Endothelial cell of umbilical vein (primary cell): Measurements from ENCODE around the gene MCRIP2. TPM values are rescaled to one million over a fixed set of nuclear protein-coding genes. Genes with fewer than 3 reads are reported as not detected.

Experiments used
- BruUV-seq: library from RNA; stranded (reverse); fragments of 400-500 nt; replicated peaks from 2 replicates; lab custom pipeline; 2021; lab: Mats Ljungman, UMichigan
- CTCF ChIA-PET: fragments of 300-600, 350-600 bp; sonication (Branson Sonifier 250); formaldehyde crosslinking; loops from one replicate; lab custom pipeline; 2021; ENCODE audit warnings: antibody characterized with exemption, inconsistent platforms; lab: Charles Lee
- POLR2A ChIA-PET: fragments of 300-600, 350-600 bp; sonication (Branson Sonifier 250); formaldehyde crosslinking; loops from one replicate; lab custom pipeline; 2021; ENCODE audit warnings: antibody characterized with exemption, inconsistent platforms; lab: Charles Lee
- DNase-seq: peaks from one replicate; pipeline ENCODE4 v3.0.0-alpha.2; 2011; ENCODE audit warnings: low read depth, low spot score
- FAIRE-seq: peaks from 2 replicates; lab custom pipeline; 2011; peaks lifted over from hg19 to GRCh38; lab: Jason Lieb, UNC
- H2AFZ ChIP-seq: 2 replicates; pipeline ENCODE4 v1.6.0; 2012; ENCODE audit warnings: low read depth, low read length, control low read depth, inconsistent platforms
- H3K27ac ChIP-seq: 2 replicates; pipeline ENCODE4 v1.5.1; 2011; ENCODE audit warnings: low read depth, mild to moderate bottlenecking, control low read depth, low read length, moderate library complexity; ENCODE audit not compliant: insufficient read depth
- H3K27me3 ChIP-seq, 2 experiments: 2 replicates each; pipeline versions ENCODE4 v1.6.0 to v1.6.1; 2011; ENCODE audit warnings: low read length in 2 of 2, mixed read lengths in 1 of 2; ENCODE audit not compliant: control insufficient read depth in 2 of 2, insufficient read depth in 2 of 2
- H3K36me3 ChIP-seq, 2 experiments: 2 replicates in 1 of 2; 3 replicates in 1 of 2; pipeline ENCODE4 v1.5.1; 2011; ENCODE audit warnings: low read length in 2 of 2, mild to moderate bottlenecking in 1 of 2, moderate library complexity in 1 of 2; ENCODE audit not compliant: control insufficient read depth in 2 of 2, insufficient read depth in 2 of 2; ENCODE audit errors: extremely low read depth in 1 of 2
- H3K4me1 ChIP-seq: 3 replicates; pipeline ENCODE4 v1.5.1; 2011; ENCODE audit warnings: mild to moderate bottlenecking, low read length; ENCODE audit not compliant: control insufficient read depth, insufficient read depth; ENCODE audit errors: extremely low read depth
- H3K4me2 ChIP-seq: 2 replicates; pipeline ENCODE4 v1.6.1; 2011; ENCODE audit warnings: low read length, control low read depth, mixed read lengths; ENCODE audit not compliant: insufficient read depth
- H3K4me3 ChIP-seq, 3 experiments: fragments of 200-600 bp in 1 of 3; sonication (generic), shearing (Covaris generic) in 1 of 3; replicated peaks in 1 of 3; 2 replicates each; pipeline ENCODE4 v1.5.1; 2011 to 2016; ENCODE audit warnings: control low read depth in 3 of 3, low read length in 3 of 3, mild to moderate bottlenecking in 2 of 3, inconsistent platforms in 1 of 3, low read depth in 1 of 3, moderate library complexity in 1 of 3; ENCODE audit not compliant: insufficient read depth in 1 of 3
- H3K79me2 ChIP-seq: 2 replicates; pipeline ENCODE4 v1.6.0; 2012; ENCODE audit warnings: low read length, inconsistent platforms; ENCODE audit not compliant: control insufficient read depth, insufficient read depth
- H3K9ac ChIP-seq: replicated peaks from 2 replicates; pipeline ENCODE3; 2011; ENCODE audit warnings: low read length, control low read depth; ENCODE audit not compliant: insufficient read depth; ENCODE audit errors: extremely low read depth
- H3K9me1 ChIP-seq: replicated peaks from 3 replicates; pipeline ENCODE4 v1.6.0; 2011; ENCODE audit warnings: mild to moderate bottlenecking, low read length; ENCODE audit not compliant: control insufficient read depth, insufficient read depth; ENCODE audit errors: extremely low read depth
- H3K9me3 ChIP-seq: replicated peaks from 2 replicates; pipeline ENCODE4 v1.5.1; 2012; ENCODE audit warnings: low read length, inconsistent platforms; ENCODE audit not compliant: control insufficient read depth, insufficient read depth
- H4K20me1 ChIP-seq: replicated peaks from 2 replicates; pipeline ENCODE3; 2011; ENCODE audit warnings: mild to moderate bottlenecking, low read length; ENCODE audit not compliant: control insufficient read depth, insufficient read depth; ENCODE audit errors: extremely low read depth
- CTCF ChIP-seq, 2 donors: IDR thresholded peaks; 1 replicate in 1 of 2; 2 replicates in 1 of 2; pipeline ENCODE4 v1.5.1; 2011; ENCODE audit warnings: low read length in 2 of 2, mild to moderate bottlenecking in 2 of 2, moderate library complexity in 2 of 2, control low read depth in 1 of 2, inconsistent platforms in 1 of 2, low read depth in 1 of 2; ENCODE audit not compliant: insufficient read depth in 1 of 2; ENCODE audit errors: extremely low read depth in 1 of 2
- GATA2 ChIP-seq: IDR thresholded peaks from 2 replicates; pipeline ENCODE4 v1.7.0; 2011; ENCODE audit warnings: low read depth, mild to moderate bottlenecking, moderate library complexity, mixed read lengths, low read length; ENCODE audit not compliant: insufficient read length, insufficient read depth
- POLR2AphosphoS5 ChIP-seq: IDR thresholded peaks from 2 replicates; pipeline ENCODE4 v1.6.1; 2012; ENCODE audit warnings: low read depth, mild to moderate bottlenecking, control low read depth, low read length, moderate library complexity; ENCODE audit not compliant: insufficient read depth
- dilution Hi-C: fragments of 300-500 bp; cut with MboI; formaldehyde crosslinking; loops from one replicate; pipeline ENCODE4 v1.15.0; 2019; ENCODE audit warnings: low sequenced_read_pairs; ENCODE audit not compliant: extremely low pct_ligation_motif_present
- intact Hi-C: fragments of 100-400 bp; cut with micrococcal nuclease; formaldehyde crosslinking; loops from one replicate; pipeline ENCODE4 v1.10.0; 2022
- polyA plus RNA-seq, 4 experiments: library from polyadenylated mRNA; depleted of rRNA in 3 of 4; stranded (reverse) in 3 of 4; unstranded in 1 of 4; fragments of >200 nt; gene quantifications; 2 replicates each; pipeline versions ENCODE4 v1.2.1 to v1.2.3, GENCODE V29; 2011 to 2012; ENCODE audit warnings: missing spikeins in 1 of 4
- total RNA-seq: library from RNA; stranded (reverse); gene quantifications from 2 replicates; pipeline ENCODE4 v1.2.3, GENCODE V29; 2021

MCRIP2 gene
- total and polyA plus RNA-seq, 2 donors (not counting 3 experiments of a cell fraction or from before 2014, with no cell fraction given), result 17.1 to 18.9 TPM

GRCh38 chr16:609984-610383, 31.6 kb upstream of the MCRIP2 start:
- H3K4me2 ChIP-seq, result no peak overlapping the region
- no peak overlapping the region for H3K27ac ChIP-seq
- ChIA-PET POLR2A (no interaction called here), CTCF (interaction anchor here (0.7 to 2.0 kb wide), 6 partner anchors 8 to 31 kb away, joined by 3 to 9 read pairs (median 3); partner anchors contain the start of gene RAB40C)
- no peak overlapping the region for H2AFZ ChIP-seq
- no peak overlapping the region for H3K9ac ChIP-seq
- no peak overlapping the region for H3K4me3 ChIP-seq
- DNase-seq (no peak), FAIRE-seq (no peak)
- H3K36me3 ChIP-seq, result no peaks in the 10 kb centered on the region
- no peaks in the 10 kb centered on the region for H4K20me1 ChIP-seq
- TF ChIP-seq GATA2 (no peak), POLR2AphosphoS5 (no peak), CTCF (IDR thresholded peaks at IDR 0.05; ENCODE audit: extremely low read depth in 1 of 2, insufficient read depth in 1 of 2, low read depth in 1 of 2, low read length in 2 of 2) (no peak)
- H3K27me3 ChIP-seq, result no peaks in the 10 kb centered on the region
- intact Hi-C loops, result no loop called here
- dilution Hi-C loops, result no loop called here
- H3K9me1 ChIP-seq, result no peaks in the 10 kb centered on the region
- no TSS peak for BruUV-seq
- H3K9me3 ChIP-seq, result no peaks in the 10 kb centered on the region
- H3K79me2 ChIP-seq, result peaks cover 1% of the 10 kb centered on the region
- no peaks in the 10 kb centered on the region for H3K4me1 ChIP-seq
